SK-N-SH (cell line): ENCODE results near the gene FCHO1. TPM values are rescaled to one million over a fixed set of nuclear protein-coding genes. Genes with fewer than 3 reads are reported as not detected.

ENCODE experiments used
- CTCF ChIA-PET: fragments of 300-600, 350-600 bp; formaldehyde crosslinking; extraction: SDS; loops from one replicate; lab custom pipeline; 2021; lab: Yijun Ruan, JAX
- POLR2A ChIA-PET: fragments of 350-600 bp; sonication (Branson Sonifier 250); formaldehyde crosslinking; extraction: SDS; loops from one replicate; lab custom pipeline; 2020; ENCODE audit warnings: antibody characterized with exemption, inconsistent platforms; lab: Yijun Ruan, JAX
- DNase-seq: peaks from one replicate; pipeline ENCODE4 v3.0.0; 2012
- H2AFZ ChIP-seq: fragments of 200-600 bp; sonication (generic); 2 replicates; pipeline ENCODE4 v1.8.1; 2016; ENCODE audit warnings: antibody characterized with exemption, mild to moderate bottlenecking, low read depth
- H3F3A ChIP-seq: fragments of 200-600 bp; sonication (generic); replicated peaks from 2 replicates; pipeline ENCODE3; 2016; ENCODE audit warnings: antibody characterized with exemption, mild to moderate bottlenecking; ENCODE audit not compliant: insufficient read depth
- H3K27ac ChIP-seq, 2 experiments: fragments of 200-500 bp in 1 of 2; fragments of 200-600 bp in 1 of 2; sonication (Bioruptor generic) in 1 of 2; sonication (generic), shearing (Covaris generic) in 1 of 2; 2 replicates each; pipeline versions ENCODE4 v1.5.1 to v1.6.1; 2014 to 2016; ENCODE audit warnings: low read depth in 2 of 2, inconsistent platforms in 1 of 2, low read length in 1 of 2, mild to moderate bottlenecking in 1 of 2, mixed read lengths in 1 of 2
- H3K27me3 ChIP-seq: fragments of 200-600 bp; sonication (generic), shearing (Covaris generic); 2 replicates; pipeline ENCODE4 v1.6.1; 2016; ENCODE audit warnings: mixed run types; ENCODE audit not compliant: insufficient read depth
- H3K36me3 ChIP-seq, 2 experiments: fragments of 200-500 bp in 1 of 2; fragments of 200-600 bp in 1 of 2; sonication (Bioruptor generic) in 1 of 2; sonication (generic) in 1 of 2; replicated peaks in 1 of 2; 2 replicates each; pipeline versions ENCODE3 to v1.5.1; 2014 to 2016; ENCODE audit warnings: low read length in 1 of 2, mild to moderate bottlenecking in 1 of 2; ENCODE audit not compliant: insufficient read depth in 2 of 2, control insufficient read depth in 1 of 2
- H3K4me1 ChIP-seq, 2 experiments: fragments of 200-500 bp in 1 of 2; fragments of 200-600 bp in 1 of 2; sonication (Bioruptor generic) in 1 of 2; sonication (generic), shearing (Covaris generic) in 1 of 2; 2 replicates each; pipeline versions ENCODE4 v1.5.1 to v1.6.1; 2014 to 2016; ENCODE audit warnings: low read depth in 1 of 2, low read length in 1 of 2, mixed run types in 1 of 2; ENCODE audit not compliant: insufficient read depth in 2 of 2, control insufficient read depth in 1 of 2
- H3K4me2 ChIP-seq: fragments of 200-600 bp; sonication (generic), shearing (Covaris generic); 2 replicates; pipeline ENCODE4 v1.6.1; 2017; ENCODE audit warnings: mixed run types
- H3K4me3 ChIP-seq, 2 experiments: fragments of 200-500 bp in 1 of 2; fragments of 200-600 bp in 1 of 2; sonication (Bioruptor generic) in 1 of 2; sonication (generic), shearing (Covaris generic) in 1 of 2; 2 replicates each; pipeline versions ENCODE4 v1.5.1 to v1.8.1; 2014 to 2016; ENCODE audit warnings: low read depth in 2 of 2, inconsistent platforms in 1 of 2, low read length in 1 of 2, mild to moderate bottlenecking in 1 of 2, mixed read lengths in 1 of 2, moderate library complexity in 1 of 2
- H3K79me2 ChIP-seq: fragments of 200-600 bp; sonication (generic); 2 replicates; pipeline ENCODE4 v1.8.1; 2017; ENCODE audit warnings: mild to moderate bottlenecking; ENCODE audit not compliant: insufficient read depth
- H3K9ac ChIP-seq: fragments of 200-600 bp; sonication (generic); 2 replicates; pipeline ENCODE4 v1.6.1; 2017; ENCODE audit warnings: mixed run types
- H3K9me2 ChIP-seq: fragments of 200-600 bp; sonication (generic); 2 replicates; pipeline ENCODE4 v1.6.1; 2017; ENCODE audit warnings: mixed run types
- H3K9me3 ChIP-seq: fragments of 200-600 bp; sonication (generic); 2 replicates; pipeline ENCODE4 v1.6.1; 2017; ENCODE audit warnings: mixed run types, mild to moderate bottlenecking, moderate library complexity
- H4K20me1 ChIP-seq: fragments of 200-600 bp; sonication (generic); 2 replicates; pipeline ENCODE4 v1.6.1; 2017; ENCODE audit warnings: mild to moderate bottlenecking, mixed run types; ENCODE audit not compliant: insufficient read depth
- EZH2phosphoT487 ChIP-seq: fragments of 200-600 bp; sonication (generic); IDR thresholded peaks from 2 replicates; pipeline ENCODE4 v1.6.1; 2017; ENCODE audit warnings: low read depth, mixed run types, mild to moderate bottlenecking, antibody characterized with exemption, moderate library complexity, borderline replicate concordance
- FOSL2 ChIP-seq: IDR thresholded peaks from 2 replicates; pipeline ENCODE4 v1.4.0; 2012; ENCODE audit warnings: low read depth, mild to moderate bottlenecking, moderate library complexity, borderline replicate concordance
- FOXM1 ChIP-seq: IDR thresholded peaks from 2 replicates; pipeline ENCODE4 v1.4.0; 2012; ENCODE audit warnings: low read depth, mild to moderate bottlenecking
- MEF2A ChIP-seq: IDR thresholded peaks from 2 replicates; pipeline ENCODE4 v1.4.0; 2012; ENCODE audit warnings: low read depth, borderline replicate concordance
- MXI1 ChIP-seq: IDR thresholded peaks from 2 replicates; pipeline ENCODE4 v1.6.1; 2012; ENCODE audit warnings: mild to moderate bottlenecking, low read depth, low read length, improper control_type of control experiment
- NFIC ChIP-seq: IDR thresholded peaks from 2 replicates; pipeline ENCODE4 v1.4.0; 2012; ENCODE audit warnings: borderline replicate concordance
- POLR2AphosphoS5 ChIP-seq: IDR thresholded peaks from 2 replicates; pipeline ENCODE4 v1.6.1; 2012; ENCODE audit warnings: low read depth, low read length
- RCOR1 ChIP-seq: fragments of 150-350 bp; IDR thresholded peaks from 2 replicates; pipeline ENCODE4 v1.6.1; 2017; ENCODE audit warnings: antibody characterized with exemption, low read length
- REST ChIP-seq: IDR thresholded peaks from 2 replicates; pipeline ENCODE4 v1.6.1; 2012; ENCODE audit warnings: mild to moderate bottlenecking, low read depth, low read length, moderate library complexity
- RXRA ChIP-seq: IDR thresholded peaks from 2 replicates; pipeline ENCODE4 v1.4.0; 2012; ENCODE audit warnings: low read depth, mild to moderate bottlenecking, borderline replicate concordance
- SIN3A ChIP-seq: IDR thresholded peaks from 2 replicates; pipeline ENCODE4 v1.6.1; 2012; ENCODE audit warnings: low read depth, mild to moderate bottlenecking, low read length, moderate library complexity, borderline replicate concordance
- SMC3 ChIP-seq: IDR thresholded peaks from 2 replicates; pipeline ENCODE4 v1.6.1; 2012; ENCODE audit warnings: low read depth, low read length, improper control_type of control experiment
- TAF1 ChIP-seq: IDR thresholded peaks from 2 replicates; pipeline ENCODE4 v1.6.1; 2012; ENCODE audit warnings: low read depth, mild to moderate bottlenecking, low read length, moderate library complexity, borderline replicate concordance
- TCF12 ChIP-seq: IDR thresholded peaks from 2 replicates; pipeline ENCODE4 v1.4.0; 2012
- YY1 ChIP-seq: IDR thresholded peaks from 2 replicates; pipeline ENCODE4 v1.4.0; 2012; ENCODE audit warnings: low read depth, mild to moderate bottlenecking
- ZBTB33 ChIP-seq: IDR thresholded peaks from 2 replicates; pipeline ENCODE4 v1.4.0; 2012; ENCODE audit warnings: low read depth, borderline replicate concordance
- WGBS: methylation state at CpG from one replicate; pipeline ENCODE4 v1.1.6; 2017; ENCODE audit warnings: low lambda C conversion rate; 5-methylcytosine and 5-hydroxymethylcytosine counted together
- polyA plus RNA-seq, 3 experiments: library from polyadenylated mRNA; depleted of rRNA; stranded (reverse); fragments of >200 nt; gene quantifications; 2 replicates each; pipeline ENCODE4 v1.2.3, GENCODE V29; 2012
- TF ChIP-seq, protein P1 (sequence below): fragments of 150-350 bp; IDR thresholded peaks from 2 replicates; pipeline ENCODE4 v1.6.1; 2017; ENCODE audit warnings: antibody characterized with exemption, low read length, low read depth, borderline replicate concordance

FCHO1 gene
- polyA plus RNA-seq, 1 of the 3 experiments (the other 2 are of a cell fraction): 0.71 TPM

GRCh38 chr19:17790059-17790780 is 38.9 kb downstream of the FCHO1 start:
- Histone ChIP-seq H2AFZ (no peak overlapping the region), H3K4me2 (no peak overlapping the region), H3K9me3 (no peaks in the 10 kb centered on the region)
- TF ChIP-seq MEF2A: no peak
- no peak for TF ChIP-seq SIN3A
- TF ChIP-seq REST: no peak
- no peak for TF ChIP-seq TCF12
- TF ChIP-seq ZBTB33: no peak
- TF ChIP-seq FOSL2: no peak
- TF ChIP-seq POLR2AphosphoS5: no peak
- no peak for TF ChIP-seq FOXM1
- no peak for TF ChIP-seq TAF1
- TF ChIP-seq EZH2phosphoT487: no peak
- TF ChIP-seq RXRA: no peak
- TF ChIP-seq, protein P1, sequence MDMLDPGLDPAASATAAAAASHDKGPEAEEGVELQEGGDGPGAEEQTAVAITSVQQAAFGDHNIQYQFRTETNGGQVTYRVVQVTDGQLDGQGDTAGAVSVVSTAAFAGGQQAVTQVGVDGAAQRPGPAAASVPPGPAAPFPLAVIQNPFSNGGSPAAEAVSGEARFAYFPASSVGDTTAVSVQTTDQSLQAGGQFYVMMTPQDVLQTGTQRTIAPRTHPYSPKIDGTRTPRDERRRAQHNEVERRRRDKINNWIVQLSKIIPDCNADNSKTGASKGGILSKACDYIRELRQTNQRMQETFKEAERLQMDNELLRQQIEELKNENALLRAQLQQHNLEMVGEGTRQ: no peak
- no peak for TF ChIP-seq MXI1
- no peak for TF ChIP-seq SMC3
- no peak for TF ChIP-seq NFIC
- no peak for TF ChIP-seq YY1
- no peak for TF ChIP-seq RCOR1
- TF ChIP-seq, all 33 proteins: peak for 0
- Histone ChIP-seq H3K27ac (no peak overlapping the region), H3K4me1 (peaks cover 0 to 18% of the 10 kb centered on the region in 2 experiments; a peak in 1 of 4 replicates), H3K36me3 (no peaks in the 10 kb centered on the region), H3K9me2 (no peaks in the 10 kb centered on the region), H3F3A (no peaks in the 10 kb centered on the region), H3K27me3 (peaks cover 13% of the 10 kb centered on the region), H4K20me1 (no peaks in the 10 kb centered on the region), H3K9ac (no peak overlapping the region), H3K79me2 (no peaks in the 10 kb centered on the region), H3K4me3 (no peak overlapping the region)
- 53% methylated on average over 6 of the region's 6 CpGs for WGBS
- ChIA-PET POLR2A (interaction anchor here (1.4 kb wide), 1 partner anchor 8 kb away, joined by 3 read pairs; no protein-coding TSS in a partner anchor), CTCF (interaction anchor here (0.6 to 1.9 kb wide), 4 partner anchors 52 to 69 kb away, joined by 3 to 12 read pairs (median 4); partner anchors contain the start of gene RPL18A)
- DNase-seq: no peak
